ENCODE data around the gene KCNQ1.

- TF ChIP-seq CTCF (optimal IDR thresholded peaks at IDR 0.05 in 1 of 3, IDR thresholded peaks at IDR 0.05 in 1 of 3, conservative IDR thresholded peaks at IDR 0.05 in 1 of 3; ENCODE audit: extremely low read depth in 1 of 3, insufficient read depth in 2 of 3, low read length in 3 of 3) = no peak
- no peak for TF ChIP-seq EZH2 (IDR thresholded peaks at IDR 0.05; ENCODE audit: low read length)
These were observed 74.7 kb downstream of the KCNQ1 start for GRCh38 chr11:2519517-2519861.

Data from keratinocyte (primary cell).